AG04449 (cell line): Measurements from ENCODE around the gene WHAMM.

Experiments used
- CTCF ChIA-PET: fragments of 350-600 bp; formaldehyde crosslinking; extraction: SDS; loops from one replicate; lab custom pipeline; 2021; ENCODE audit warnings: antibody characterized with exemption; lab: Yijun Ruan, JAX
- POLR2A ChIA-PET: fragments of 400-600, 350-600 bp; formaldehyde crosslinking; extraction: SDS; loops from one replicate; lab custom pipeline; 2020; ENCODE audit warnings: antibody characterized with exemption, inconsistent platforms; lab: Yijun Ruan, JAX
- DNase-seq: peaks from one replicate; pipeline ENCODE4 v3.0.0-alpha.2; 2010; ENCODE audit warnings: low read depth, low spot score
- H3K4me3 ChIP-seq: 2 replicates; pipeline ENCODE4 v1.5.1; 2011; ENCODE audit warnings: low read depth, mild to moderate bottlenecking, control low read depth, low read length
- CTCF ChIP-seq: IDR thresholded peaks from one replicate; pipeline ENCODE4 v1.5.1; 2011; ENCODE audit warnings: mild to moderate bottlenecking, moderate library complexity, low read length, control low read depth, inconsistent platforms; ENCODE audit not compliant: insufficient read depth; ENCODE audit errors: missing control alignments

Gene WHAMM

GRCh38 chr15:82848241-82848993, 39.0 kb downstream of the WHAMM start:
- no peak for TF ChIP-seq CTCF
- POLR2A ChIA-PET = no interaction called here
- DNase-seq = no peak
- CTCF ChIA-PET = interaction anchor here (0.7 to 1.7 kb wide), 6 partner anchors 10 to 153 kb away, joined by 3 to 11 read pairs (median 4); no protein-coding TSS in a partner anchor
- no peak overlapping the region for H3K4me3 ChIP-seq

GRCh38 chr15:82849556-82850512, 40.4 kb downstream of the WHAMM start:
- POLR2A ChIA-PET = no interaction called here
- peak; percentile 54 for TF ChIP-seq CTCF
- no peak overlapping the region for H3K4me3 ChIP-seq
- CTCF ChIA-PET = interaction anchor here (0.6 to 3.4 kb wide), 14 partner anchors 9 to 161 kb away, joined by 3 to 28 read pairs (median 4); partner anchors contain the start of gene C15orf40
- no peak for DNase-seq

GRCh38 chr15:82850731-82851130, 41.3 kb downstream of the WHAMM start:
- POLR2A ChIA-PET = no interaction called here
- H3K4me3 ChIP-seq = no peak overlapping the region
- DNase-seq = no peak
- TF ChIP-seq CTCF = no peak
- CTCF ChIA-PET = interaction anchor here (0.9 to 3.4 kb wide), 7 partner anchors 13 to 160 kb away, joined by 3 to 28 read pairs (median 6); partner anchors contain the start of gene C15orf40

- ChIA-PET POLR2A (interaction anchor here (0.6 to 1.2 kb wide), 3 partner anchors 11 to 134 kb away, joined by 3 to 4 read pairs (median 4); partner anchors contain the start of gene RAMAC), CTCF (interaction anchor here (1.1 to 3.4 kb wide), 5 partner anchors 13 to 160 kb away, joined by 4 to 28 read pairs (median 9); partner anchors contain the start of gene C15orf40)
- no peak for TF ChIP-seq CTCF
Observed at GRCh38 chr15:82851306-82851850, 42.0 kb downstream of the WHAMM start.

GRCh38 chr15:82851981-82852511, 42.6 kb downstream of the WHAMM start:
- DNase-seq = no peak
- H3K4me3 ChIP-seq = no peak overlapping the region
- ChIA-PET CTCF (interaction anchor here (1.1 to 3.4 kb wide), 3 partner anchors 20 to 159 kb away, joined by 4 to 28 read pairs (median 9); partner anchors contain the start of gene C15orf40), POLR2A (interaction anchor here (0.6 to 1.2 kb wide), 3 partner anchors 10 to 134 kb away, joined by 3 to 4 read pairs (median 4); partner anchors contain the start of gene RAMAC)
- TF ChIP-seq CTCF = no peak

More at GRCh38 chr15:82851306-82851850, 42.0 kb downstream of the WHAMM start:
- H3K4me3 ChIP-seq = no peak overlapping the region
- DNase-seq = no peak
